ENCODE results near the gene ANKRD13C.

ANKRD13C gene

GRCh38 chr1:70247122-70247521 lies 107.4 kb downstream of the ANKRD13C start:
- no peak overlapping the region for H3K27ac ChIP-seq (ENCODE audit: extremely low read depth, low read depth, low read length)
- H3K9me3 ChIP-seq (ENCODE audit: control insufficient read depth, insufficient read depth, low read depth, low read length): no peaks in the 10 kb centered on the region
- no peak for TF ChIP-seq ZNF610 (tag by site-specific recombination; IDR thresholded peaks at IDR 0.05; ENCODE audit: borderline replicate concordance)
- no peak for TF ChIP-seq ZBTB8A (tag by site-specific recombination; IDR thresholded peaks at IDR 0.05)
- no peak for TF ChIP-seq ZNF514 (tag by site-specific recombination; IDR thresholded peaks at IDR 0.05)
- H3K4me1 ChIP-seq (ENCODE audit: control insufficient read depth, insufficient read depth, low read length): no peaks in the 10 kb centered on the region
- ChIA-PET CTCF (no interaction called here), POLR2A (no interaction called here)
- H3K4me3 ChIP-seq (ENCODE audit: low read depth, low read length): no peak overlapping the region
- H3K36me3 ChIP-seq (ENCODE audit: control insufficient read depth in 2 of 2, insufficient read depth in 1 of 2, low read length in 2 of 2): peaks cover 97 to 100% of the 10 kb centered on the region in 2 experiments

GRCh38 chr1:70239940-70240339 lies 114.6 kb downstream of the ANKRD13C start:
- peaks cover 98 to 99% of the 10 kb centered on the region in 2 experiments for H3K36me3 ChIP-seq (ENCODE audit: control insufficient read depth in 2 of 2, insufficient read depth in 1 of 2, low read length in 2 of 2)
- TF ChIP-seq ZNF426 (tag by site-specific recombination; IDR thresholded peaks at IDR 0.05) (no peak), ZNF548 (tag by site-specific recombination; IDR thresholded peaks at IDR 0.05) (no peak), MEIS1 (CRISPR knock-in tag; IDR thresholded peaks at IDR 0.05; ENCODE audit: borderline replicate concordance) (no peak), ZNF16 (tag by site-specific recombination; IDR thresholded peaks at IDR 0.05; ENCODE audit: low read depth) (no peak), ZSCAN16 (tag by site-specific recombination; IDR thresholded peaks at IDR 0.05) (no peak), ZBTB8A (tag by site-specific recombination; IDR thresholded peaks at IDR 0.05) (no peak), ZNF148 (tag by site-specific recombination; IDR thresholded peaks at IDR 0.05; ENCODE audit: borderline replicate concordance) (no peak), ZNF629 (tag by site-specific recombination; IDR thresholded peaks at IDR 0.05) (no peak), ZNF37A (tag by site-specific recombination; IDR thresholded peaks at IDR 0.05) (no peak), ZNF423 (tag by site-specific recombination; IDR thresholded peaks at IDR 0.05) (no peak), ZNF280C (tag by site-specific recombination; IDR thresholded peaks at IDR 0.05) (no peak), PRDM10 (tag by site-specific recombination; IDR thresholded peaks at IDR 0.05) (no peak), ZNF529 (tag by site-specific recombination; IDR thresholded peaks at IDR 0.05; ENCODE audit: insufficient replicate concordance) (no peak), ZNF311 (tag by site-specific recombination; IDR thresholded peaks at IDR 0.05; ENCODE audit: borderline replicate concordance) (no peak), ZNF600 (tag by site-specific recombination; IDR thresholded peaks at IDR 0.05) (no peak), SP3 (tag by site-specific recombination; IDR thresholded peaks at IDR 0.05) (no peak), ZNF707 (tag by site-specific recombination; IDR thresholded peaks at IDR 0.05) (no peak), ZIC2 (tag by site-specific recombination; IDR thresholded peaks at IDR 0.05) (no peak), ZNF214 (tag by site-specific recombination; IDR thresholded peaks at IDR 0.05; ENCODE audit: borderline replicate concordance) (no peak)
- H3K4me1 ChIP-seq (ENCODE audit: control insufficient read depth, insufficient read depth, low read length): no peaks in the 10 kb centered on the region
- ChIA-PET POLR2A (no interaction called here), CTCF (no interaction called here)
- no peaks in the 10 kb centered on the region for H3K9me3 ChIP-seq (ENCODE audit: control insufficient read depth, insufficient read depth, low read depth, low read length)
- no peak overlapping the region for H3K27ac ChIP-seq (ENCODE audit: extremely low read depth, low read depth, low read length)
- no peak overlapping the region for H3K4me3 ChIP-seq (ENCODE audit: low read depth, low read length)
